PC-3 (cell line): ENCODE results near the gene PKNOX1.
"Not testable (repeated sequence)": the region's sequence is repeated elsewhere in the genome, so short reads cannot be mapped to it uniquely, and the experiment has no call there.

ENCODE experiments used
- EZH2 ChIP-seq: fragments of 300-600 bp; sonication (generic); IDR thresholded peaks from one replicate; pipeline ENCODE4 v1.6.1; 2017; ENCODE audit warnings: antibody characterized with exemption, mild to moderate bottlenecking, low read length; ENCODE audit not compliant: unreplicated experiment
- TF ChIP-seq, protein P1 (sequence below): fragments of 300-600 bp; sonication (generic); conservative IDR thresholded peaks from 2 replicates; pipeline ENCODE4 v1.5.1; 2017; ENCODE audit warnings: antibody characterized with exemption, low read depth, mild to moderate bottlenecking, low read length

DNA sequence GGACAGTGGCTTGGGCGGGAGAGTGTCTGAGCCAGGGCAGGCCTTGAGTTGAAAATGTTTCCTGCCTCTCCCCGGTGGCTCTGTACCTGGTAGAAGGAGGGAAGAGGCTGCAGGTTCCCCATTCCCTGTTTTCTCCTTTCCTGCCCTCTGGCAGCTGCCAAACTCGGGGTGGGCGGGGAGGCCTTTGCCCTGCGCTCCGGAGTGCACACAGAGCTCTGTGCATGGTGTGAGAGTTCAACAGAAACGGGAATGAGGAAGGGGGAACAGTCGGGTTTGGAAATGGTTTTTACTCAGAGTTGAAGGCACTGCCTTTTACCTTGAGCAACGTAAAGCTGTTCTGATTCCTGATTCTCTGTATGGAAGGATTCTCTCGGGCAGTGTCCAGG, 64.3 kb downstream of the PKNOX1 start:
- TF ChIP-seq, protein P1, sequence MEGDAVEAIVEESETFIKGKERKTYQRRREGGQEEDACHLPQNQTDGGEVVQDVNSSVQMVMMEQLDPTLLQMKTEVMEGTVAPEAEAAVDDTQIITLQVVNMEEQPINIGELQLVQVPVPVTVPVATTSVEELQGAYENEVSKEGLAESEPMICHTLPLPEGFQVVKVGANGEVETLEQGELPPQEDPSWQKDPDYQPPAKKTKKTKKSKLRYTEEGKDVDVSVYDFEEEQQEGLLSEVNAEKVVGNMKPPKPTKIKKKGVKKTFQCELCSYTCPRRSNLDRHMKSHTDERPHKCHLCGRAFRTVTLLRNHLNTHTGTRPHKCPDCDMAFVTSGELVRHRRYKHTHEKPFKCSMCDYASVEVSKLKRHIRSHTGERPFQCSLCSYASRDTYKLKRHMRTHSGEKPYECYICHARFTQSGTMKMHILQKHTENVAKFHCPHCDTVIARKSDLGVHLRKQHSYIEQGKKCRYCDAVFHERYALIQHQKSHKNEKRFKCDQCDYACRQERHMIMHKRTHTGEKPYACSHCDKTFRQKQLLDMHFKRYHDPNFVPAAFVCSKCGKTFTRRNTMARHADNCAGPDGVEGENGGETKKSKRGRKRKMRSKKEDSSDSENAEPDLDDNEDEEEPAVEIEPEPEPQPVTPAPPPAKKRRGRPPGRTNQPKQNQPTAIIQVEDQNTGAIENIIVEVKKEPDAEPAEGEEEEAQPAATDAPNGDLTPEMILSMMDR, result not testable (repeated sequence)
- TF ChIP-seq EZH2, result not testable (repeated sequence)
